Measurements from ENCODE around the gene MYO5B. TPM values are rescaled to one million over a fixed set of nuclear protein-coding genes. Genes with fewer than 3 reads are reported as not detected.

The MYO5B gene
- total RNA-seq, 1 donor from 2014 or later: 22.6 TPM

DNA sequence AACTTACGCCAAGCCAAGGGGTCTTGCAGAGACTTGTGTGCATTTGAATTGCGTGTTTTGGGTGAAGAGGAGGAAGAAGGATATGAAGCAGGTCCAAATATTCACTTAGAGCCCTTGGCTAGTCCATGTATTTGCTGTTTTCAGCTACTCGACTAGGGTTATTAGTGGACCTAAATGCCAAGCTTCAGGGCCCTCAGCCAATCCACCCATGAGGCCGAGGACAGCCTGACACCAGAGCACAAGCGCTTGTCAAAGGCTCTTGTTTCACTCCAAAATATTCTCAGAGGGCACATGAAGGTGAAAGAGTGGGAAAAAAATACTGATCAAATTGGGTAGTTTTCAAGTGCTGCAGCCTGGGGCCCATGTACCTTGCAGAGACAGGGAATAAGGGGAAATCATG lies 206.8 kb downstream of the MYO5B start:
- H3K9me3 ChIP-seq: no peaks in the 10 kb centered on the region
- no peaks in the 10 kb centered on the region for H3K27me3 ChIP-seq
- intact Hi-C loops (cut with DNase I): no loop called here
- H3K4me3 ChIP-seq: no peak overlapping the region
- no peak for DNase-seq (ENCODE audit: extremely low spot score in 2 of 2)
- H3K4me1 ChIP-seq: peaks cover 18% of the 10 kb centered on the region
- no peaks in the 10 kb centered on the region for H3K36me3 ChIP-seq
- TF ChIP-seq, protein P1, sequence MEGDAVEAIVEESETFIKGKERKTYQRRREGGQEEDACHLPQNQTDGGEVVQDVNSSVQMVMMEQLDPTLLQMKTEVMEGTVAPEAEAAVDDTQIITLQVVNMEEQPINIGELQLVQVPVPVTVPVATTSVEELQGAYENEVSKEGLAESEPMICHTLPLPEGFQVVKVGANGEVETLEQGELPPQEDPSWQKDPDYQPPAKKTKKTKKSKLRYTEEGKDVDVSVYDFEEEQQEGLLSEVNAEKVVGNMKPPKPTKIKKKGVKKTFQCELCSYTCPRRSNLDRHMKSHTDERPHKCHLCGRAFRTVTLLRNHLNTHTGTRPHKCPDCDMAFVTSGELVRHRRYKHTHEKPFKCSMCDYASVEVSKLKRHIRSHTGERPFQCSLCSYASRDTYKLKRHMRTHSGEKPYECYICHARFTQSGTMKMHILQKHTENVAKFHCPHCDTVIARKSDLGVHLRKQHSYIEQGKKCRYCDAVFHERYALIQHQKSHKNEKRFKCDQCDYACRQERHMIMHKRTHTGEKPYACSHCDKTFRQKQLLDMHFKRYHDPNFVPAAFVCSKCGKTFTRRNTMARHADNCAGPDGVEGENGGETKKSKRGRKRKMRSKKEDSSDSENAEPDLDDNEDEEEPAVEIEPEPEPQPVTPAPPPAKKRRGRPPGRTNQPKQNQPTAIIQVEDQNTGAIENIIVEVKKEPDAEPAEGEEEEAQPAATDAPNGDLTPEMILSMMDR (IDR thresholded peaks at IDR 0.05): no peak
- TF ChIP-seq POLR2A (IDR thresholded peaks at IDR 0.05) (no peak), POLR2AphosphoS5 (IDR thresholded peaks at IDR 0.05; ENCODE audit: insufficient read depth in 1 of 2, low read depth in 1 of 2) (no peak)
- H3K27ac ChIP-seq: no peak overlapping the region

DNA sequence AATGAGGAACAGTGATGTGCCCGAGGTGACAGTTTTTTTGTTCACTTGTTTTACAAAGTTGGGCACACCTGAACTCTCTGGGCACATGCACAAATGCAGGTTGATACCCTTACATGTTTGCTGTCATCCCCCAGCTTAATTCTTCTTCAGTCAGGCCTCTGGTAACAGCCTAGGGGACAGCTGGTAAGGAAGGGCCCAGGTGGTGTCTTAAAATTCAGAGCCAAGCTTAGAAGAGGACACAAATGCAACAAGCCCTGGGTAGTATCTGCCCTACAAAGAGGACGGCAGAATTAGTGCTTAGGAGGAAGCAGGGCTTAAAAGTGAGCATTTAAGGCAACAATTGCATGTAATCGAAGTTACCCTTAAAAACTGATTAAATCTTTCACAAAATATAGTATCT lies 209.7 kb downstream of the MYO5B start:
- H3K27ac ChIP-seq: no peak overlapping the region
- no peaks in the 10 kb centered on the region for H3K9me3 ChIP-seq
- intact Hi-C loops (cut with DNase I): no loop called here
- no peaks in the 10 kb centered on the region for H3K27me3 ChIP-seq
- no peaks in the 10 kb centered on the region for H3K36me3 ChIP-seq
- no peak overlapping the region for H3K4me3 ChIP-seq
- no peak for DNase-seq (ENCODE audit: extremely low spot score in 2 of 2)
- TF ChIP-seq, protein P1 (IDR thresholded peaks at IDR 0.05): no peak
- TF ChIP-seq POLR2A (IDR thresholded peaks at IDR 0.05) (no peak), POLR2AphosphoS5 (IDR thresholded peaks at IDR 0.05; ENCODE audit: insufficient read depth in 1 of 2, low read depth in 1 of 2) (no peak)
- H3K4me1 ChIP-seq: peaks cover 36% of the 10 kb centered on the region

DNA sequence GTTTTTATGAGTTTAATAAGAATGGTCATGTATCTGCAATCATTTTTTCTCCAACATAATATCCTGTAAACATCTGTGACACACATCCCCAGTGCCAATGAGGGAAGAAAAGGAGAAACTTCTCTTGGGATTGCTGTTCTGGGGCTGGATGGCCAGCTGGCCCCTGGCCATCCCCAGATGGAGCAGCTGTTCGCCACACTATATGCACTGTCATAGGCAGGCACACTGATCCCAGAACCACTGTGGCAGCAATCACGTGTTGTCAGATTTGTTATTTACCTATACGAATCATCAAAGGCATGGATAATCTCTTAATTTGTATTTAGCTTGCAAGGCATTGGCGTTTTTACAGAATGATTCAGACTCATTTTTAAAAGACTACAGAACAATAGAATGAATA lies 214.1 kb downstream of the MYO5B start:
- Histone ChIP-seq H3K36me3 (no peaks in the 10 kb centered on the region), H3K4me3 (no peak overlapping the region)
- TF ChIP-seq POLR2AphosphoS5 (IDR thresholded peaks at IDR 0.05; ENCODE audit: insufficient read depth in 1 of 2, low read depth in 1 of 2) (no peak), POLR2A (IDR thresholded peaks at IDR 0.05) (no peak)
- TF ChIP-seq, protein P1 (IDR thresholded peaks at IDR 0.05): no peak

DNA sequence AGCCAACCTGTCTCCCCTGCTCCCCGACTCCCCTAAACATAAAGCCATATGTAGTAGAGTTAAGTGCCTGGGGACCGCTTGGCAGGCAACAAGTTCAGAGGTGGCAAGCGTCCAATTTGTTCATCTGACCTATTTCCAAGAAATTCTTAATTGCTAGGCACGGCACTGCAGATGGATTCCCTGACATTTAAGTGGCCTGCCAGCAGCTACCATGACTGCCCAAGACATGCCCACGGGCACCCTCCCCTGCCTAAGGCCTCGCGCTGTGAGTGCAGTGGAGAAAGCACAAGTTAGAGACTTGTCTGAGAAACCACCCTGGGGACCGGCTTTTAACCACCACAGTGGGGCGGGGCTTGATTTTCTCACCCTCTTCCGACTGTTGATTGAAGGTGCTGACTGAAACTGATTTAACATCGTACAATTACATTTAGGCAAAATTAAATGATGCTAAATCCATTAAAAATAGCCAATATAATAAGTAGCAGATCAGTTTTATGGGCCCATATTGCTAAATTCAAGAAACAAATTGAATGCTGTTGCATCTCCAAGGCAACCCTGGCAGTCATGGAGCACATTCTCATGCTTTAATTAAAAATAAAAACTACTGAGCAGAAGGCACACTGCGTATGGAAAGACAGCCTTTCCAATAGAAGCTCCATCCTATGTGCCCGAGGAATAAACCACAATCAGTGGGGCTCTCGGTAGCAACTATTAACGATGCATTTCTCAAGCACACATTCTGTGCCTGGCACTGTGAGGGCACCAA lies 218.0 kb downstream of the MYO5B start:
- DNase-seq (ENCODE audit: extremely low spot score in 2 of 2): no peak
- Histone ChIP-seq H3K9me3 (no peaks in the 10 kb centered on the region), H3K36me3 (no peaks in the 10 kb centered on the region), H3K4me3 (no peak overlapping the region), H3K4me1 (peaks cover 43% of the 10 kb centered on the region), H3K27me3 (no peaks in the 10 kb centered on the region), H3K27ac (no peak overlapping the region)
- intact Hi-C loops (cut with DNase I): no loop called here
- TF ChIP-seq POLR2AphosphoS5 (IDR thresholded peaks at IDR 0.05; ENCODE audit: insufficient read depth in 1 of 2, low read depth in 1 of 2) (no peak), POLR2A (IDR thresholded peaks at IDR 0.05) (no peak)

More for the DNA sequence above, 214.1 kb downstream of the MYO5B start:
- no peaks in the 10 kb centered on the region for H3K27me3 ChIP-seq
- DNase-seq (ENCODE audit: extremely low spot score in 2 of 2): no peak
- intact Hi-C loops (cut with DNase I): no loop called here
- H3K27ac ChIP-seq: no peak overlapping the region
- H3K9me3 ChIP-seq: no peaks in the 10 kb centered on the region
- H3K4me1 ChIP-seq: peaks cover 34% of the 10 kb centered on the region

DNA sequence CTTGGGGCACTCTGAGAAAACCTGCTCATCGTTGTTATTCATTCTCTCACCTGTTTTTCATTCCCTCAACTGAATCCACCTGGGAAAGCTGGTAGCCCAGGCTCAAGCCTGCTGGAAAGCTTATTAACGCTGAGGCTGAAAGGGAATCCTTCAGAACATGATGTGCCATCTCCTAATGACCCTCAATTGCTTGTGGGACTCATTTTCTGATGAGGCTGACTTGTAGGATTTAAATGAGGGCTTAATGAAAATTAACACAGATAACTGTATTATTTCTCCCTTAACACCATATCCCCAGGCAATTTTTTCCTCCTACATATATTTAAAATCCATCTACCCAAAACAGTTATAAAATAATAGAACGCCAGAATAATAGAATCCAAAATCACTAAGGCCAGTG lies 218.9 kb downstream of the MYO5B start:
- Histone ChIP-seq H3K9me3 (no peaks in the 10 kb centered on the region), H3K27me3 (no peaks in the 10 kb centered on the region), H3K27ac (no peak overlapping the region), H3K4me3 (no peak overlapping the region), H3K4me1 (peaks cover 33% of the 10 kb centered on the region), H3K36me3 (no peaks in the 10 kb centered on the region)
- TF ChIP-seq POLR2AphosphoS5 (IDR thresholded peaks at IDR 0.05; ENCODE audit: insufficient read depth in 1 of 2, low read depth in 1 of 2) (no peak), POLR2A (IDR thresholded peaks at IDR 0.05) (no peak)
- TF ChIP-seq, protein P1 (IDR thresholded peaks at IDR 0.05): no peak
- intact Hi-C loops (cut with DNase I): no loop called here
- no peak for DNase-seq (ENCODE audit: extremely low spot score in 2 of 2)
